GM23338 (cell line): ENCODE measurements around the gene CORO1C. TPM values are rescaled to one million over a fixed set of nuclear protein-coding genes. Genes with fewer than 3 reads are reported as not detected.

Experiments
- ATAC-seq: fragments of 200-7000 bp; cut with Tn5 transposase; 3 replicates; pipeline ENCODE4 v1.9.1; 2020
- DNase-seq: peaks from one replicate; pipeline ENCODE4 v3.0.0-alpha.2; 2015; ENCODE audit warnings: low spot score
- H2AFZ ChIP-seq: fragments of 200-600 bp; sonication (generic); 2 replicates; pipeline ENCODE4 v1.8.0; 2016; ENCODE audit warnings: antibody characterized with exemption, mild to moderate bottlenecking, moderate library complexity
- H3F3A ChIP-seq: fragments of 200-600 bp; sonication (generic); replicated peaks from 2 replicates; pipeline ENCODE4 v1.8.0; 2017; ENCODE audit warnings: antibody characterized with exemption, mixed run types, low read depth
- H3K27ac ChIP-seq: fragments of 200-600 bp; sonication (generic); 2 replicates; pipeline ENCODE4 v1.6.1; 2016; ENCODE audit warnings: low read depth
- H3K27me3 ChIP-seq: fragments of 200-600 bp; sonication (generic); 2 replicates; pipeline ENCODE4 v1.8.0; 2016; ENCODE audit warnings: mild to moderate bottlenecking, mixed run types, moderate library complexity; ENCODE audit not compliant: insufficient read depth
- H3K36me3 ChIP-seq: fragments of 200-600 bp; sonication (generic); 2 replicates; pipeline ENCODE4 v1.8.0; 2016; ENCODE audit warnings: mild to moderate bottlenecking; ENCODE audit not compliant: insufficient read depth
- H3K4me1 ChIP-seq: fragments of 200-600 bp; sonication (generic); 2 replicates; pipeline ENCODE4 v1.8.0; 2016; ENCODE audit warnings: mild to moderate bottlenecking, moderate library complexity; ENCODE audit not compliant: insufficient read depth
- H3K4me2 ChIP-seq: fragments of 200-600 bp; sonication (generic); 2 replicates; pipeline ENCODE4 v1.7.1; 2017; ENCODE audit warnings: mixed run types
- H3K4me3 ChIP-seq: fragments of 200-600 bp; sonication (generic); 2 replicates; pipeline ENCODE4 v1.6.1; 2016; ENCODE audit warnings: mixed run types
- H3K79me2 ChIP-seq: fragments of 200-600 bp; sonication (generic); replicated peaks from 2 replicates; pipeline ENCODE4 v1.8.0; 2017; ENCODE audit warnings: mild to moderate bottlenecking; ENCODE audit not compliant: insufficient read depth
- H3K9me2 ChIP-seq: fragments of 200-600 bp; sonication (generic); 2 replicates; pipeline ENCODE4 v1.8.0; 2017; ENCODE audit not compliant: insufficient read depth
- H4K20me1 ChIP-seq: fragments of 200-600 bp; sonication (generic); replicated peaks from 2 replicates; pipeline ENCODE4 v1.8.0; 2017; ENCODE audit warnings: mild to moderate bottlenecking; ENCODE audit not compliant: insufficient read depth
- H3K27ac Mint-ChIP-seq: 2 replicates; pipeline ENCODE4 v1.8.0; 2020; ENCODE audit warnings: inconsistent platforms, mild to moderate bottlenecking, moderate library complexity, mixed read lengths
- H3K27me3 Mint-ChIP-seq: 3 replicates; pipeline ENCODE4 v1.8.0; 2022; ENCODE audit warnings: low read depth, mild to moderate bottlenecking, moderate library complexity, mixed read lengths, inconsistent platforms; ENCODE audit not compliant: insufficient read depth, poor library complexity
- H3K36me3 Mint-ChIP-seq: 3 replicates; pipeline ENCODE4 v1.8.0; 2021; ENCODE audit warnings: low read depth, mild to moderate bottlenecking, inconsistent platforms, moderate library complexity, mixed read lengths
- H3K4me1 Mint-ChIP-seq: 3 replicates; pipeline ENCODE4 v1.8.0; 2020; ENCODE audit warnings: mild to moderate bottlenecking, inconsistent platforms, mixed read lengths
- H3K4me3 Mint-ChIP-seq: 3 replicates; pipeline ENCODE4 v1.8.0; 2021; ENCODE audit warnings: moderate library complexity, mild to moderate bottlenecking, inconsistent platforms, mixed read lengths
- H3K9me3 Mint-ChIP-seq: 3 replicates; pipeline ENCODE4 v1.8.0; 2020; ENCODE audit warnings: moderate library complexity, mild to moderate bottlenecking, inconsistent platforms, mixed read lengths
- CREB1 ChIP-seq: fragments of 250-450 bp; sonication (Bioruptor Pico); IDR thresholded peaks from 2 replicates; pipeline ENCODE4 v1.5.0; 2020; ENCODE audit warnings: low read depth, mild to moderate bottlenecking, moderate library complexity
- CTCF ChIP-seq, 2 experiments: fragments of 200-600 bp in 1 of 2; sonication (generic) in 1 of 2; conservative IDR thresholded peaks; 2 replicates each; pipeline versions ENCODE4 v1.5.1 to v1.6.1; 2016 to 2017; ENCODE audit warnings: antibody characterized with exemption in 2 of 2, low read depth in 2 of 2, mild to moderate bottlenecking in 2 of 2, moderate library complexity in 1 of 2
- ETS1 ChIP-seq: IDR thresholded peaks from 2 replicates; pipeline ENCODE4 v1.6.1; 2016; ENCODE audit warnings: antibody characterized with exemption
- EZH2 ChIP-seq: fragments of 200-600 bp; sonication (generic); IDR thresholded peaks from one replicate; pipeline ENCODE4 v1.8.0; 2017; ENCODE audit warnings: antibody characterized with exemption, mild to moderate bottlenecking, low read depth; ENCODE audit not compliant: unreplicated experiment
- EZH2phosphoT487 ChIP-seq: fragments of 200-600 bp; sonication (generic); IDR thresholded peaks from one replicate; pipeline ENCODE4 v1.8.1; 2018; ENCODE audit warnings: antibody characterized with exemption; ENCODE audit not compliant: unreplicated experiment
- JUNB ChIP-seq: IDR thresholded peaks from one replicate; pipeline ENCODE4 v1.6.1; 2016; ENCODE audit warnings: antibody characterized with exemption; ENCODE audit not compliant: unreplicated experiment
- NANOG ChIP-seq: IDR thresholded peaks from 2 replicates; pipeline ENCODE4 v1.6.1; 2016; ENCODE audit warnings: antibody characterized with exemption, borderline replicate concordance
- POLR2AphosphoS5 ChIP-seq: IDR thresholded peaks from 2 replicates; pipeline ENCODE4 v1.6.1; 2016; ENCODE audit warnings: antibody characterized with exemption, low read depth
- STAT1 ChIP-seq: IDR thresholded peaks from one replicate; pipeline ENCODE4 v1.6.1; 2016; ENCODE audit warnings: antibody characterized with exemption; ENCODE audit not compliant: unreplicated experiment
- ZNF114 ChIP-seq: fragments of 250-450 bp; sonication (Bioruptor Pico); IDR thresholded peaks from 2 replicates; pipeline ENCODE4 v1.5.0; 2020; ENCODE audit warnings: mild to moderate bottlenecking, moderate library complexity
- ZNF331 ChIP-seq: fragments of 250-450 bp; sonication (Bioruptor Pico); IDR thresholded peaks from 2 replicates; pipeline ENCODE4 v1.5.0; 2020; ENCODE audit warnings: low read depth, mild to moderate bottlenecking, moderate library complexity
- ZNF462 ChIP-seq: fragments of 250-450 bp; sonication (Bioruptor Pico); IDR thresholded peaks from 2 replicates; pipeline ENCODE4 v1.5.0; 2020; ENCODE audit warnings: mild to moderate bottlenecking, moderate library complexity
- polyA plus RNA-seq: library from polyadenylated mRNA; unstranded; fragments of >200 nt; fragmentation: Nextera tagmentation; extraction: Ambion mirVana; gene quantifications from 2 replicates; pipeline ENCODE4 v1.2.1, GENCODE V29; 2016
- total RNA-seq: library from RNA; depleted of rRNA; stranded (reverse); fragments of >200 nt; shearing (Covaris generic); gene quantifications from 2 replicates; pipeline ENCODE4 v1.2.3, GENCODE V29; 2014

CORO1C gene
- total and polyA plus RNA-seq, 2 experiments from 2014 or later, result 59.2 to 89.5 TPM

GRCh38 chr12:108642899-108643654, 88.2 kb downstream of the CORO1C start:
- Mint-ChIP-seq H3K9me3 (no peaks in the 10 kb centered on the region), H3K36me3 (peaks cover 16% of the 10 kb centered on the region), H3K27ac (no peak overlapping the region), H3K4me1 (peaks cover 30% of the 10 kb centered on the region), H3K4me3 (no peak overlapping the region), H3K27me3 (peaks cover 10% of the 10 kb centered on the region)
- H3K4me1 ChIP-seq, result peaks cover 13% of the 10 kb centered on the region
- no peaks in the 10 kb centered on the region for H4K20me1 ChIP-seq
- ATAC-seq (no peak), DNase-seq (no peak)
- no peak overlapping the region for H3K27ac ChIP-seq
- H3K79me2 ChIP-seq, result no peaks in the 10 kb centered on the region
- H3K4me3 ChIP-seq, result no peak overlapping the region
- TF ChIP-seq POLR2AphosphoS5, result no peak
- no peak for TF ChIP-seq NANOG
- TF ChIP-seq EZH2, result no peak
- TF ChIP-seq CTCF (conservative IDR thresholded peaks at IDR 0.05; ENCODE audit: low read depth in 2 of 2), result no peak
- no peak for TF ChIP-seq CREB1 (CRISPR knock-in tag)
- peaks cover 4% of the 10 kb centered on the region; the same call in 1 of the 2 replicates for H3K9me2 ChIP-seq
- H2AFZ ChIP-seq, result no peak overlapping the region
- 0 out of 2 replicates have a peak, but pooled peaks cover 5% of the 10 kb centered on the region for H3K36me3 ChIP-seq
- H3K27me3 ChIP-seq, result no peaks in the 10 kb centered on the region
- no peak overlapping the region for H3K4me2 ChIP-seq
- 0 out of 2 replicates have a peak, but pooled peaks cover 8% of the 10 kb centered on the region for H3F3A ChIP-seq

- no peak overlapping the region for H3K4me2 ChIP-seq
- Mint-ChIP-seq H3K4me1 (peaks cover 32% of the 10 kb centered on the region), H3K4me3 (no peak overlapping the region), H3K9me3 (no peaks in the 10 kb centered on the region), H3K27ac (no peak overlapping the region), H3K27me3 (peaks cover 12% of the 10 kb centered on the region), H3K36me3 (peaks cover 13% of the 10 kb centered on the region)
- H3K27me3 ChIP-seq, result no peaks in the 10 kb centered on the region
- H2AFZ ChIP-seq, result no peak overlapping the region
- DNase-seq, result no peak
- H3K4me1 ChIP-seq, result peaks cover 20% of the 10 kb centered on the region
- no peaks in the 10 kb centered on the region for H3K79me2 ChIP-seq
- H3K4me3 ChIP-seq, result no peak overlapping the region
- 0 out of 2 replicates have a peak, but pooled peaks cover 8% of the 10 kb centered on the region for H3F3A ChIP-seq
- ATAC-seq, result no peak
- H3K27ac ChIP-seq, result no peak overlapping the region
- H4K20me1 ChIP-seq, result no peaks in the 10 kb centered on the region
- 0 out of 2 replicates have a peak, but pooled peaks cover 5% of the 10 kb centered on the region for H3K36me3 ChIP-seq
- H3K9me2 ChIP-seq, result peaks cover 4% of the 10 kb centered on the region; the same call in 1 of the 2 replicates
- TF ChIP-seq ETS1 (no peak), NANOG (no peak), ZNF331 (no peak), CREB1 (CRISPR knock-in tag) (no peak), EZH2phosphoT487 (no peak), STAT1 (no peak), ZNF114 (CRISPR knock-in tag) (no peak), ZNF462 (CRISPR knock-in tag) (no peak), POLR2AphosphoS5 (no peak), JUNB (no peak)
Observed at GRCh38 chr12:108642269-108642870, 88.9 kb downstream of the CORO1C start.
